Cardiac muscle cell (in vitro differentiated cells and primary cell): Measurements from ENCODE around the gene TREM1. TPM values are rescaled to one million over a fixed set of nuclear protein-coding genes. Genes with fewer than 3 reads are reported as not detected.
A peak's percentile ranks its signal among the peaks of the same experiment; 100 is the strongest.

Source experiments
- DNase-seq, 2 donors: peaks; one replicate each; pipeline versions ENCODE4 v3.0.0 to v3.0.0-alpha.2; 2010 to 2017; ENCODE audit warnings: low read depth in 1 of 2, low spot score in 1 of 2
- H3K27ac ChIP-seq: fragments of 200-600 bp; sonication (generic); 2 replicates; pipeline ENCODE4 v1.5.1; 2016
- H3K27me3 ChIP-seq: fragments of 200-600 bp; sonication (generic); 2 replicates; pipeline ENCODE4 v1.6.0; 2016; ENCODE audit warnings: control low read depth
- H3K36me3 ChIP-seq: fragments of 200-600 bp; sonication (generic); 2 replicates; pipeline ENCODE4 v1.5.1; 2016; ENCODE audit warnings: control low read depth
- H3K4me1 ChIP-seq: fragments of 200-600 bp; sonication (generic); 2 replicates; pipeline ENCODE4 v1.8.1; 2017; ENCODE audit warnings: low read depth, mild to moderate bottlenecking, mixed run types
- H3K4me3 ChIP-seq: fragments of 200-600 bp; sonication (generic); 2 replicates; pipeline ENCODE4 v1.5.1; 2016; ENCODE audit warnings: mild to moderate bottlenecking
- H3K9me3 ChIP-seq: fragments of 200-600 bp; sonication (generic); 2 replicates; pipeline ENCODE4 v1.5.1; 2017; ENCODE audit warnings: low read depth, mild to moderate bottlenecking, control low read depth
- CTCF ChIP-seq: IDR thresholded peaks from 2 replicates; pipeline ENCODE4 v1.5.1; 2012; ENCODE audit warnings: low read depth, mild to moderate bottlenecking, low read length
- polyA plus RNA-seq: library from polyadenylated mRNA; unstranded; fragments of >200 nt; fragmentation: Nextera tagmentation; extraction: Ambion mirVana; gene quantifications from 2 replicates; pipeline ENCODE4 v1.2.1, GENCODE V29; 2016
- total RNA-seq: library from RNA; depleted of rRNA; stranded (reverse); fragments of >200 nt; gene quantifications from 2 replicates; pipeline ENCODE4 v1.2.3, GENCODE V29; 2016

TREM1 gene
- total and polyA plus RNA-seq, 2 experiments from 2014 or later = not detected

DNA sequence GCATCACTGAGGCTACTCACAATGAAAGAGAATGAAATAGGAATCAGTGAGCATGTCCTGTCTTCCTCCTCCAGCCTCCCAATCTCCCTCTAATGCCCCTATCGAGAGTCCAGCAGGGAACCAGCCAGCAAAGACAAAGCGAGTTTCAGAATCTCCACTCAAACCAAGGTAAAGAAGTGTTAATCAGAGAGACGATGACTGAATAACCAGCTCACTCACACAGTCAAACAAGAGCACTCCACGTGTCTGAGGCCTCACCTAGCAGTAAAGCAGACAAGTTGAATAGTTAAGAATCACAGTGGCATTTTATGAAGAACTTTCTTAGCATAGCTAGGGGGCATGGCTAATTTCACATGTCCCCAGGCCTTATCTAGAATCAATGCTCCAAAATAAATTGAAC is 3.3 kb upstream of the TREM1 start:
- peaks cover 29% of the 10 kb centered on the region for H3K4me1 ChIP-seq
- peak in 1 of 2 donors; percentile 22 for DNase-seq
- TF ChIP-seq CTCF = no peak
- H3K27ac ChIP-seq = no peak overlapping the region
- no peaks in the 10 kb centered on the region for H3K36me3 ChIP-seq
- no peaks in the 10 kb centered on the region for H3K9me3 ChIP-seq
- no peaks in the 10 kb centered on the region for H3K27me3 ChIP-seq
- no peak overlapping the region for H3K4me3 ChIP-seq

DNA sequence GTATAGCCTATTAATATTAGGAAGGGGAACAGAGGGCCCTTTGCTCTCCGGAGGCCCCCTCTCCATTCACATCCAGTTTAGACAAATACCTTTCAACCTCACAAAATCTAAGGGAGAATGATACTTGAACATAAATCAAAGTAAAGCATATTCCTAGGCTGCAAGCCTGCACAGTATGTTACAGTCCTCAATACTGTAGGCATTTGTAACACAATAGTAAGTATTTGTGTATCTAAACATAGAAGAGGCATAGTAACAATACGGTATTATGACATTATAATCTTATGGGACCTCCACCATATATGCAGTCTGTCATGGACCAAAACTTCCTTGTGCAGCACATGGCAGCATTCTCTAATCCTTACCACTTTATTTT is 2.3 kb upstream of the TREM1 start:
- no peak overlapping the region for H3K4me3 ChIP-seq
- no peaks in the 10 kb centered on the region for H3K36me3 ChIP-seq
- H3K27me3 ChIP-seq = no peaks in the 10 kb centered on the region
- H3K9me3 ChIP-seq = no peaks in the 10 kb centered on the region
- peaks cover 29% of the 10 kb centered on the region for H3K4me1 ChIP-seq
- peak overlapping the region; percentile 59 for H3K27ac ChIP-seq
- no peak for TF ChIP-seq CTCF
- no peak for DNase-seq

- no peak overlapping the region for H3K4me3 ChIP-seq
- no peaks in the 10 kb centered on the region for H3K36me3 ChIP-seq
- no peaks in the 10 kb centered on the region for H3K27me3 ChIP-seq
- no peaks in the 10 kb centered on the region for H3K9me3 ChIP-seq
- peaks cover 29% of the 10 kb centered on the region for H3K4me1 ChIP-seq
- no peak for TF ChIP-seq CTCF
- peak; percentile 18 to 56 for DNase-seq
- H3K27ac ChIP-seq = peak overlapping the region; percentile 59
These were observed 1.7 kb upstream of the TREM1 start for GRCh38 chr6:41288030-41288753.

- TF ChIP-seq CTCF = no peak
- H3K4me1 ChIP-seq = peaks cover 20% of the 10 kb centered on the region
- no peaks in the 10 kb centered on the region for H3K9me3 ChIP-seq
- H3K27me3 ChIP-seq = no peaks in the 10 kb centered on the region
- H3K4me3 ChIP-seq = no peak overlapping the region
- peak; percentile 7 to 93 for DNase-seq
- no peak overlapping the region for H3K27ac ChIP-seq
- H3K36me3 ChIP-seq = no peaks in the 10 kb centered on the region
These were observed 1.8 kb downstream of the TREM1 start for GRCh38 chr6:41284726-41285125.

- no peaks in the 10 kb centered on the region for H3K9me3 ChIP-seq
- no peak overlapping the region for H3K4me3 ChIP-seq
- DNase-seq = no peak
These were observed 2.9 kb downstream of the TREM1 start for GRCh38 chr6:41283600-41283999.

More at GRCh38 chr6:41283600-41283999, 2.9 kb downstream of the TREM1 start:
- Histone ChIP-seq H3K4me1 (peaks cover 11% of the 10 kb centered on the region), H3K27ac (no peak overlapping the region), H3K36me3 (no peaks in the 10 kb centered on the region), H3K27me3 (no peaks in the 10 kb centered on the region)
- TF ChIP-seq CTCF = no peak
